SK-N-MC (cell line): ENCODE results near the gene MST1R.

Experiments
- DNase-seq: peaks from one replicate; pipeline ENCODE4 v3.0.0-alpha.2; 2011; ENCODE audit warnings: low read depth, low spot score
- H3K27ac ChIP-seq: fragments of 200-600 bp; sonication (generic); 2 replicates; pipeline ENCODE4 v1.5.1; 2016; ENCODE audit warnings: mixed run types
- H3K36me3 ChIP-seq: fragments of 200-600 bp; sonication (generic); 2 replicates; pipeline ENCODE4 v1.6.1; 2017; ENCODE audit warnings: antibody characterized with exemption, low read length, mixed read lengths; ENCODE audit not compliant: insufficient read depth
- H3K4me3 ChIP-seq: fragments of 200-600 bp; sonication (generic); 2 replicates; pipeline ENCODE4 v1.5.1; 2016
- H3K9ac ChIP-seq: fragments of 200-600 bp; sonication (generic); 2 replicates; pipeline ENCODE4 v1.8.0; 2017; ENCODE audit warnings: mixed run types, mixed read lengths; ENCODE audit not compliant: insufficient read length
- H3K9me3 ChIP-seq: fragments of 200-600 bp; sonication (generic); 2 replicates; pipeline ENCODE4 v1.6.1; 2017; ENCODE audit warnings: low read depth, mild to moderate bottlenecking, antibody characterized with exemption, low read length, moderate library complexity, mixed read lengths
- EZH2 ChIP-seq: fragments of 200-600 bp; sonication (generic); IDR thresholded peaks from one replicate; pipeline ENCODE4 v1.6.1; 2017; ENCODE audit warnings: antibody characterized with exemption
- FOXP2 ChIP-seq: optimal IDR thresholded peaks from 2 replicates; pipeline ENCODE3; 2011; ENCODE audit warnings: mild to moderate bottlenecking, moderate library complexity; ENCODE audit not compliant: insufficient read depth; ENCODE audit errors: extremely low read length, control extremely low read depth
- POLR2AphosphoS5 ChIP-seq: IDR thresholded peaks from 2 replicates; pipeline ENCODE4 v1.6.1; 2012; ENCODE audit warnings: mild to moderate bottlenecking, low read depth, low read length, borderline replicate concordance

The MST1R gene

DNA sequence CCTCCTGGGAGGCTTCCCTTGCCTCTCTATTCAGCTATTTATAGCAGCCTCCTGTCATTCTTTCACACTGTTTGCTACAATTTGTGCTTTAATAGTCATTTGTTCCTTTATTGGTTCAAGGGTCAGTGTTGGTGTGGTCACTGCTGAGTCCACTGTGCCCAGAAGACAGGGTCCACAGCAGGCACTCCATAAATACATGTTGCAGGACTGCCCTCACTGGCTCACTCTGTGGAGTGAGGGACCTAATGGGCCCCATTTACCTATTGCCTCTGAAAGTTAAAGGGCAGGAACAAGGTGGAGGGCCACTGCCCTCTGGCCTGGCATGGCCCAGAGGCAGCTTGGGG lies 16.8 kb downstream of the MST1R start:
- Histone ChIP-seq H3K27ac (no peak overlapping the region), H3K9ac (no peak overlapping the region), H3K4me3 (no peak overlapping the region), H3K36me3 (no peaks in the 10 kb centered on the region), H3K9me3 (no peaks in the 10 kb centered on the region)
- TF ChIP-seq EZH2 (no peak), POLR2AphosphoS5 (no peak), FOXP2 (no peak)
- no peak for DNase-seq

GRCh38 chr3:49883998-49884397 lies 19.7 kb downstream of the MST1R start:
- Histone ChIP-seq H3K9ac (no peak overlapping the region), H3K9me3 (no peaks in the 10 kb centered on the region), H3K4me3 (no peak overlapping the region), H3K27ac (no peak overlapping the region), H3K36me3 (no peaks in the 10 kb centered on the region)
- no peak for TF ChIP-seq EZH2
- no peak for DNase-seq

GRCh38 chr3:49882166-49882565 lies 21.5 kb downstream of the MST1R start:
- DNase-seq: no peak
- H3K27ac ChIP-seq: no peak overlapping the region
- H3K4me3 ChIP-seq: no peak overlapping the region
- H3K9me3 ChIP-seq: no peaks in the 10 kb centered on the region
- TF ChIP-seq FOXP2: no peak
- no peak for TF ChIP-seq EZH2
- no peak for TF ChIP-seq POLR2AphosphoS5
- no peaks in the 10 kb centered on the region for H3K36me3 ChIP-seq
- H3K9ac ChIP-seq: no peak overlapping the region

DNA sequence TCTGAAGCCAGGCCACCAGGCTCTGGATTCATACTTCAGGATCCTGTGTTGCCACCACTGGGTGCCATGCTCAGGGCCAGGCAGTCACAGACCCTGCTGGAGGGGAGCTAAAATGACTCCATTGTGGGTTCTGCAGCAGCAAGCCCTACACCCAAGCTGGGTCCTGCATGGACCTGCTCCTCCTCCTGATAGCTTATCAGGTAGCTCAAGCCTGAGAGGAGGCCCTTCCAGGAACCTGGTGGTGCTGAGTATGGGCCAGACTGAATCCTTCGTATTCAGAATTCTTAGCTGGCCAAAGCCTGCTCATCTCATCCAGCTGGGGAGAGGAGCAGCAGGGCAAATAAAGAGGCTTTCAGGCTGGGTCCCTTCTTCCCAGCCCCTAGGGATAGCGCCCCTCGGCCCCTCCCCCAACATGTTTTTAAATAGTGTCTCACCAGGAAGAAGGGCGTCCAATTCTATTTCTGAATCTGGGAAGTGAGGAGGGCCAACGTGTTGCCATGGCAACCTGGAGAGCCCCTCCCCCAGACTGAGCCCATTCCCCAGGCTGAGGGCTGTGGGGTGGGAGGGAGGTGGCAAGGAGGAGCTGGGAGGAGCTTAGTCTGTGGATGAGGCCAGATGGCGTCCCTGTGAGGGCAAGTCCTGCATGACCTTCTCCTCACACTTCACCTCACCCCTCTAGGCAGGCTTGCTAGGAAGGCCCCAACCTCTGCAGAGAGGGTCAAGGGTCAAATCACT lies 22.9 kb downstream of the MST1R start:
- H3K4me3 ChIP-seq: no peak overlapping the region
- no peaks in the 10 kb centered on the region for H3K36me3 ChIP-seq
- no peak overlapping the region for H3K27ac ChIP-seq
- H3K9me3 ChIP-seq: no peaks in the 10 kb centered on the region
- H3K9ac ChIP-seq: no peak overlapping the region
- TF ChIP-seq POLR2AphosphoS5: no peak
- TF ChIP-seq FOXP2: no peak
- TF ChIP-seq EZH2: no peak
- no peak for DNase-seq

DNA sequence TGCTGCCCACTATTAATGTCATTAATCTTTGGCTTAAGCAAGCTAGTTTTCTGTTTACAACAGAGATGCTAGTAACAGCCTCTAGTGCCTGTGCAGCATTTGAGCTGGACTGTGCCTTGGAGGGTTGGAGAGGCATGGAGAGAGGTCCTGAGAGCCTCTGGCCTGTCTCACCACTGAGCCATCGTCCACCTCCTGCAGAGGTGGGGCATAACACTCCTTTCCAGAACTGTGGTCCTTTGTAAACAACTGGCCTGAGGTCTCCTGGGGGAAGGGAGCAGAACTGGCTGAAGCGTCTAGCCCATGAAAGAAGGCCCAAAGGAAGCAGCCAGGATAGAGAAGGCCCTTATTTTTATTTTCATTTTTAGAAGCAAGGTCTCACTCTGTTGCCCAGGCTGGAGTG lies 24.0 kb downstream of the MST1R start:
- H3K9ac ChIP-seq: no peak overlapping the region
- no peak overlapping the region for H3K27ac ChIP-seq
- TF ChIP-seq POLR2AphosphoS5 (no peak), EZH2 (no peak), FOXP2 (no peak)
- no peak overlapping the region for H3K4me3 ChIP-seq
- no peak for DNase-seq
- H3K9me3 ChIP-seq: no peaks in the 10 kb centered on the region
- H3K36me3 ChIP-seq: no peaks in the 10 kb centered on the region

DNA sequence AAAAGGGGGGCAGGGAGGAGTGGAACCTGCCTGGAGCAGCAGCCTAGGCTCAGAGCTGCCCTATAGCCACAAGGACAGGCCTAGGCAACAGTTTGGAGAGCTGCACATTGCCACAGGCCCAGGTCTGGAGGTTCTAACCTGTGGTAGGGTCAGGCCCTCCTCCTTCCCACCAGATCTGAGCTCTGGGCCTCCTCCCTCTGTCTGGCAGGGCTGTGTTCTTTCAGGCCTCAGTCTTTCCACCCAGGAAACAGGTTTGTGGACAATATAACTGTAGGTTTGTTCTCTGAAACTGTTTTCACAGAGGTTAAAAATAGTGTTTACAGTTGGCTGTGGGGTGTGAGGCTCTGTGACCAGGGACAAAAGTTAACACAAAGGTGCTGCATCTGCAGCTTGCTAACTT lies 25.0 kb downstream of the MST1R start:
- H3K4me3 ChIP-seq: no peak overlapping the region
- H3K9ac ChIP-seq: no peak overlapping the region
- no peak for DNase-seq
- no peaks in the 10 kb centered on the region for H3K36me3 ChIP-seq
- no peak overlapping the region for H3K27ac ChIP-seq
- no peaks in the 10 kb centered on the region for H3K9me3 ChIP-seq
- TF ChIP-seq EZH2 (no peak), FOXP2 (no peak), POLR2AphosphoS5 (no peak)

GRCh38 chr3:49877716-49878115 lies 26.0 kb downstream of the MST1R start:
- no peaks in the 10 kb centered on the region for H3K9me3 ChIP-seq
- TF ChIP-seq POLR2AphosphoS5 (no peak), FOXP2 (no peak), EZH2 (no peak)
- DNase-seq: no peak
- H3K4me3 ChIP-seq: no peak overlapping the region
- no peaks in the 10 kb centered on the region for H3K36me3 ChIP-seq
- H3K27ac ChIP-seq: no peak overlapping the region
- no peak overlapping the region for H3K9ac ChIP-seq

DNA sequence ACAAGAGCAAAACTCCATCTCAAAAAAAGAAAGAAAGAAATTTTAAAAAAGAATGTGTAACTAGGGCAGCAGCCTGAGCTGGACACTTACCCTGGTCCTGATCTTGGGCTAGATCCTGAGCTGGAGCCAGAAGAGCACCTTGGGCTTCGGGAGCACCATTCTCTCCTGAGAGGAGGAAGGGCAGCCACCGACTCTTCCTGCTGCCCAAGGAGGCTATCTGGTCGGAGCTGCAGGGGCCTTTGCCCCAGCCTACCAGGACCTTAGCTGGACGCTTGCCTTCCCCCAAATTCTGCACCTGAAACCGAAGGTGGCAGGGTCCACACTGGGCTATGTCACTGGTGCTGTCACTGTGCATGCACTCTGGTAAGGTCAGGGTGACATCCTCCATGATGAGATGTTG lies 27.1 kb downstream of the MST1R start:
- Histone ChIP-seq H3K4me3 (no peak overlapping the region), H3K27ac (no peak overlapping the region), H3K36me3 (no peaks in the 10 kb centered on the region), H3K9me3 (no peaks in the 10 kb centered on the region), H3K9ac (no peak overlapping the region)
- TF ChIP-seq POLR2AphosphoS5 (no peak), FOXP2 (no peak), EZH2 (no peak)
- no peak for DNase-seq

DNA sequence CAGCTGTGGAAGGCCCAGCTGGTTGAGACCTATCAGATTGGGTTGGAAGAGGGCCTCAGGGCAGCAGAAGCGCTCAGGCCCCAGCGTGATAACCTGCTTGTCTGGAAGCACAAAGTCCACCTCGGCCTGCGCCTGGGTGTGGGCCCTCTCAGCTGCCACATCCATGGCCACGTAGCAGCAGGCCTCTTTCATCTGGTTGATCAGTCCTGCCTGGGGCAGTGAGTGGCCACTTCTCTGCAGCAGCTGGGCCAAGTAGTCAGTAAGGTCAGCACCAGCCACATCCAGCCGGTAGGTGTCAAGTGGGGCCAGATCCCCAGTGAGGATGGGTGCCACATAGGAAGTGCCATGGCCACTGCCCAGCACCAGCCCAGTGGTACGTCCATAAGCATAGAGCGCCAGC lies 30.1 kb downstream of the MST1R start:
- Histone ChIP-seq H3K9me3 (no peaks in the 10 kb centered on the region), H3K27ac (no peak overlapping the region), H3K9ac (no peak overlapping the region), H3K36me3 (no peaks in the 10 kb centered on the region), H3K4me3 (no peak overlapping the region)
- DNase-seq: no peak
- TF ChIP-seq POLR2AphosphoS5 (no peak), FOXP2 (no peak), EZH2 (no peak)
